ENCODE data around the gene ZBTB8A.
A peak's percentile ranks its signal among the peaks of the same experiment; 100 is the strongest.

The ZBTB8A gene

DNA sequence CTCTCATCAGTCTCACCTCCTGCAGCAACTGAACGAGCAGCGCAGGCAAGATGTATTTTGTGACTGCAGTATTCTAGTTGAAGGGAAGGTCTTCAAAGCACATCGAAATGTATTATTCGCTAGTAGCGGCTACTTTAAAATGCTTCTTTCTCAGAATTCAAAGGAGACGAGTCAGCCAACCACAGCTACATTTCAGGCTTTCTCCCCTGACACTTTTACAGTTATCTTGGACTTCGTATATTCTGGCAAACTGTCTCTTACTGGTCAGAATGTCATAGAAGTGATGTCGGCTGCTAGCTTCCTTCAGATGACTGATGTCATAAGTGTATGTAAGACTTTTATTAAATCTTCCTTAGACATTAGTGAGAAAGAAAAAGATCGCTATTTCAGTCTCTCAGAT, 53.7 kb downstream of the ZBTB8A start:
- H2BK120ac ChIP-seq (ENCODE audit: low read depth, low read length), result no peak overlapping the region
- no peak overlapping the region for H3K4me2 ChIP-seq (ENCODE audit: low read length, poor library complexity, severe bottlenecking)
- peaks cover 0 to 22% of the 10 kb centered on the region in 2 experiments for H3K36me3 ChIP-seq (ENCODE audit: control insufficient read depth in 1 of 2, insufficient read depth in 2 of 2, low read depth in 1 of 2, low read length in 2 of 2)
- H2AFZ ChIP-seq (ENCODE audit: low read depth, low read length), result no peak overlapping the region
- no peaks in the 10 kb centered on the region for H3K9me3 ChIP-seq (ENCODE audit: control insufficient read depth, low read length)
- no peaks in the 10 kb centered on the region for H3K4me1 ChIP-seq (ENCODE audit: control insufficient read depth, insufficient read depth, low read depth, low read length)
- no peak overlapping the region for H4K91ac ChIP-seq (ENCODE audit: low read length)
- no peak overlapping the region for H3K4me3 ChIP-seq (ENCODE audit: insufficient read depth in 1 of 2, low read depth in 1 of 2, low read length in 2 of 2)
- 90% methylated on average over 9 of the region's 9 CpGs for WGBS
- no peak overlapping the region for H2BK12ac ChIP-seq (ENCODE audit: low read length in 2 of 2)
- H2BK15ac ChIP-seq (ENCODE audit: low read depth, poor library complexity, severe bottlenecking), result no peak overlapping the region
- no peak overlapping the region for H3K18ac ChIP-seq (ENCODE audit: low read depth in 1 of 2, low read length in 2 of 2)
- no peak overlapping the region for H2AK5ac ChIP-seq (ENCODE audit: low read length, severe bottlenecking)
- H3K27me3 ChIP-seq (ENCODE audit: control insufficient read depth in 1 of 2, insufficient read depth in 1 of 2, low read length in 2 of 2), result no peaks in the 10 kb centered on the region
- no peak overlapping the region for H4K8ac ChIP-seq (ENCODE audit: low read length)
- H3K79me1 ChIP-seq (replicated peaks; ENCODE audit: low read length, poor library complexity, severe bottlenecking), result no peaks in the 10 kb centered on the region
- H3K23ac ChIP-seq (ENCODE audit: low read length in 2 of 2), result no peak overlapping the region
- DNase-seq, result peak; percentile 9
- H3K4ac ChIP-seq (ENCODE audit: low read depth in 1 of 2, low read length in 2 of 2), result no peak overlapping the region
- H2BK5ac ChIP-seq (ENCODE audit: low read depth, low read length, poor library complexity, severe bottlenecking), result no peak overlapping the region
- no peak overlapping the region for H3K27ac ChIP-seq (ENCODE audit: low read length, poor library complexity, severe bottlenecking)
- no peak overlapping the region for H3K9ac ChIP-seq (ENCODE audit: low read length)
- no peak overlapping the region for H3K14ac ChIP-seq (ENCODE audit: low read length in 2 of 2)

DNA sequence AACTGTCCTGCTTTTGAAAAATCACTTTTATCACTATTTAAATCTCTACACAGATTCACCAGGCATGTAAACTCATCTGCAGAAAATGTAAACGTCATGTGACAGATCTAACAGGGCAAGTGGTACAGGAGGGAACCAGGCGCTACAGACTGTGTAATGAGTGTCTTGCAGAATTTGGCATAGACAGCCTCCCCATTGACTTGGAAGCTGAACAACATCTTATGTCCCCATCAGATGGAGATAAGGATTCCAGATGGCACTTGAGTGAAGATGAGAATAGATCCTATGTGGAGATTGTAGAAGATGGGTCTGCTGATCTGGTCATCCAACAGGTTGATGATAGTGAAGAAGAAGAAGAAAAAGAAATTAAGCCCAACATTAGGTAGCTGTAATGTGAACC, 60.8 kb downstream of the ZBTB8A start:
- Histone ChIP-seq H3K36me3 (ENCODE audit: control insufficient read depth in 1 of 2, insufficient read depth in 2 of 2, low read depth in 1 of 2, low read length in 2 of 2) (peaks cover 0 to 18% of the 10 kb centered on the region in 2 experiments), H3K27ac (ENCODE audit: low read length, poor library complexity, severe bottlenecking) (no peak overlapping the region), H3K18ac (ENCODE audit: low read depth in 1 of 2, low read length in 2 of 2) (no peak overlapping the region), H3K4me1 (ENCODE audit: control insufficient read depth, insufficient read depth, low read depth, low read length) (no peaks in the 10 kb centered on the region), H2BK15ac (ENCODE audit: low read depth, poor library complexity, severe bottlenecking) (no peak overlapping the region), H3K27me3 (ENCODE audit: control insufficient read depth in 1 of 2, insufficient read depth in 1 of 2, low read length in 2 of 2) (no peaks in the 10 kb centered on the region), H3K23ac (ENCODE audit: low read length in 2 of 2) (no peak overlapping the region), H3K79me1 (replicated peaks; ENCODE audit: low read length, poor library complexity, severe bottlenecking) (no peaks in the 10 kb centered on the region), H2AFZ (ENCODE audit: low read depth, low read length) (no peak overlapping the region), H2AK5ac (ENCODE audit: low read length, severe bottlenecking) (no peak overlapping the region), H2BK12ac (ENCODE audit: low read length in 2 of 2) (no peak overlapping the region), H2BK5ac (ENCODE audit: low read depth, low read length, poor library complexity, severe bottlenecking) (no peak overlapping the region), H4K8ac (ENCODE audit: low read length) (no peak overlapping the region), H3K4me2 (ENCODE audit: low read length, poor library complexity, severe bottlenecking) (no peak overlapping the region), H3K14ac (ENCODE audit: low read length in 2 of 2) (no peak overlapping the region), H4K91ac (ENCODE audit: low read length) (no peak overlapping the region), H3K4me3 (ENCODE audit: insufficient read depth in 1 of 2, low read depth in 1 of 2, low read length in 2 of 2) (no peak overlapping the region), H3K9me3 (ENCODE audit: control insufficient read depth, low read length) (no peaks in the 10 kb centered on the region), H3K9ac (ENCODE audit: low read length) (no peak overlapping the region), H3K4ac (ENCODE audit: low read depth in 1 of 2, low read length in 2 of 2) (no peak overlapping the region), H2BK120ac (ENCODE audit: low read depth, low read length) (no peak overlapping the region)
- 100% methylated on average over 2 of the region's 2 CpGs for WGBS
- DNase-seq, result no peak

DNA sequence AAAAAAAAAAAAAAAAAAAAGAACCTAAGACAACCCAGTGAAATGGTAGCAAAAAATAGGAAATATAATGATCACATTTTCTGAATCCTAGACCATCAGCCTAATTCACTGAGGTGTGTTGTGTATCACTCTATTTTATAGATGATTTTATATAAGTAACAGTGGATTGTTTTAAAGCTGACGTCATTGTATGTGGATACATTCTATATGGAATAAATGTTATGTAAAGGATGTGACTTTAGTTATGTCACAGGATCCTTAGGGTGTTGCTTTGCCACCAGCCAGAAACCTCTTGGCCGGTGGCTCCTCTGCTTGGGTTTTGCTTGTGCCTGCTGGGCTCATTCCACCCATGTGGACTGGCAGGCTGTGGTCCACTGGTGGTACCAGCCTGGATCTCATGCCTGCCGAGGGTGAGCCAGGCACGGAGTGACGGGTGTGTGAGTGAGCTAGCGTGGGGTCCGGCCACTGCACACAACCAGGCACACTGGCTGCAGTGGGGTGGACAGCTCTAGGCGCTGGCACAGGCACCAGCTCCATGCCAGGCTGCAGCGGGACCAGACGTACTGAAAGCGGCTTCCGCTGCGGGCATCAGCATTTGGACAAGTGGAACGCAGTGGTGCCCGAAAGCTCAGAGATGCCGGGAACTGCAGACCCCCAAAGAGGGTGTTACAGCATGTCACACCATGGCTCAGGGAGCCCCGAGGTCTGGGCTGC, 66.6 kb downstream of the ZBTB8A start:
- no peak overlapping the region for H3K23ac ChIP-seq (ENCODE audit: low read length in 2 of 2)
- H3K4me1 ChIP-seq (ENCODE audit: control insufficient read depth, insufficient read depth, low read depth, low read length), result no peaks in the 10 kb centered on the region
- no peak overlapping the region for H2AFZ ChIP-seq (ENCODE audit: low read depth, low read length)
- H2BK120ac ChIP-seq (ENCODE audit: low read depth, low read length), result no peak overlapping the region
- no peak overlapping the region for H3K27ac ChIP-seq (ENCODE audit: low read length, poor library complexity, severe bottlenecking)
- no peak overlapping the region for H3K9ac ChIP-seq (ENCODE audit: low read length)
- no peak overlapping the region for H3K4me3 ChIP-seq (ENCODE audit: insufficient read depth in 1 of 2, low read depth in 1 of 2, low read length in 2 of 2)
- H2BK15ac ChIP-seq (ENCODE audit: low read depth, poor library complexity, severe bottlenecking), result no peak overlapping the region
- H3K79me1 ChIP-seq (replicated peaks; ENCODE audit: low read length, poor library complexity, severe bottlenecking), result no peaks in the 10 kb centered on the region
- H3K36me3 ChIP-seq (ENCODE audit: control insufficient read depth in 1 of 2, insufficient read depth in 2 of 2, low read depth in 1 of 2, low read length in 2 of 2), result peaks cover 10 to 17% of the 10 kb centered on the region in 2 experiments
- no peak overlapping the region for H3K14ac ChIP-seq (ENCODE audit: low read length in 2 of 2)
- H2BK5ac ChIP-seq (ENCODE audit: low read depth, low read length, poor library complexity, severe bottlenecking), result no peak overlapping the region
- H3K4me2 ChIP-seq (ENCODE audit: low read length, poor library complexity, severe bottlenecking), result no peak overlapping the region
- no peak overlapping the region for H3K18ac ChIP-seq (ENCODE audit: low read depth in 1 of 2, low read length in 2 of 2)
- no peak overlapping the region for H2BK12ac ChIP-seq (ENCODE audit: low read length in 2 of 2)
- H3K4ac ChIP-seq (ENCODE audit: low read depth in 1 of 2, low read length in 2 of 2), result no peak overlapping the region
- H3K9me3 ChIP-seq (ENCODE audit: control insufficient read depth, low read length), result no peaks in the 10 kb centered on the region
- H4K91ac ChIP-seq (ENCODE audit: low read length), result no peak overlapping the region
- no peak for DNase-seq
- 98% methylated on average over 17 of the region's 17 CpGs for WGBS
- H4K8ac ChIP-seq (ENCODE audit: low read length), result no peak overlapping the region
- H2AK5ac ChIP-seq (ENCODE audit: low read length, severe bottlenecking), result no peak overlapping the region
- H3K27me3 ChIP-seq (ENCODE audit: control insufficient read depth in 1 of 2, insufficient read depth in 1 of 2, low read length in 2 of 2), result no peaks in the 10 kb centered on the region

DNA sequence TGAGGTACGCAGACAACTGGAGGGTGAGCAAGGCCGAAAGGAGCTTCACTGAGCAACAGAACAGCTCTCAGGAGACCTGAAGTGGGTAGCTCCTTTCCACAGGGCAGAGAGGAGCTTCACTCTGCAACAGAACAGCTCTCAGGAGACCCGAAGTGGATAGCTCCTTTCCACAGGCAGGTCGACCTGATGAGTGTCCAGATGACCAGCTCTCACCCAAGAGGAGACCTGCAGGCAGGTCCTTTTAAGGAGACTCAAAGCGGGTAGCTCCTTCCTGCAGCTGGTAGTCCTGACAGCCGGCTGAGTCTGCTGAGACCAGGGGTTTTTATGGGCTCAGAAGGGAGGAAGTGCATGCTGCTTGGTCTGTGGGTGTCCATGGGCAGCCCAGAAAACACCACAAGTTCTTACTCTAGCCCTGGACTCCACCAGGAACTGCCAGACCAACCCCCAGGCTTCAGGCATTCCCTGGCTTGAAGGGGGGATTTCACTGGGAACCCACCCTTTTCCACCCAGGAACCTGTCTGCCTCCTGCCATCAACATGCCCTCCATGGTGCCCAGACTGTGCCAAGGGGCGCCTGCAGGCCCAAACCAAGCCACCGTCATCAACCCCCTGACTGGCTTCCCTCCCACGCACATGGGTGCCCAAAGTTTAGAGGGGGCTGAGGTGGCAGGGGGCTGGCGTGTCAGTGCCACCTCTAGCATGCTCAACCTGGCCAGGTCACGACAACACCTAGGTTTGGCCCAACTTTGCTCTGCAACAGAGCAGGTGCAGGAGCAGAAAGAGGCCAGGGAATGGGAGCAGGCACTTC, 67.5 kb downstream of the ZBTB8A start:
- Histone ChIP-seq H3K9ac (ENCODE audit: low read length) (no peak overlapping the region), H3K18ac (ENCODE audit: low read depth in 1 of 2, low read length in 2 of 2) (peak overlapping the region in 1 of 2 experiments; percentile 16), H2BK120ac (ENCODE audit: low read depth, low read length) (no peak overlapping the region), H3K4me2 (ENCODE audit: low read length, poor library complexity, severe bottlenecking) (no peak overlapping the region), H4K91ac (ENCODE audit: low read length) (no peak overlapping the region), H3K36me3 (ENCODE audit: control insufficient read depth in 1 of 2, insufficient read depth in 2 of 2, low read depth in 1 of 2, low read length in 2 of 2) (peaks cover 10 to 17% of the 10 kb centered on the region in 2 experiments), H2BK5ac (ENCODE audit: low read depth, low read length, poor library complexity, severe bottlenecking) (no peak overlapping the region), H3K4ac (ENCODE audit: low read depth in 1 of 2, low read length in 2 of 2) (no peak overlapping the region), H2BK15ac (ENCODE audit: low read depth, poor library complexity, severe bottlenecking) (peak overlapping the region; percentile 40), H3K23ac (ENCODE audit: low read length in 2 of 2) (no peak overlapping the region), H3K4me1 (ENCODE audit: control insufficient read depth, insufficient read depth, low read depth, low read length) (no peaks in the 10 kb centered on the region), H2AK5ac (ENCODE audit: low read length, severe bottlenecking) (no peak overlapping the region), H3K27me3 (ENCODE audit: control insufficient read depth in 1 of 2, insufficient read depth in 1 of 2, low read length in 2 of 2) (no peaks in the 10 kb centered on the region), H3K9me3 (ENCODE audit: control insufficient read depth, low read length) (no peaks in the 10 kb centered on the region), H2BK12ac (ENCODE audit: low read length in 2 of 2) (no peak overlapping the region), H3K27ac (ENCODE audit: low read length, poor library complexity, severe bottlenecking) (no peak overlapping the region), H3K4me3 (ENCODE audit: insufficient read depth in 1 of 2, low read depth in 1 of 2, low read length in 2 of 2) (no peak overlapping the region), H2AFZ (ENCODE audit: low read depth, low read length) (no peak overlapping the region), H3K14ac (ENCODE audit: low read length in 2 of 2) (peak overlapping the region in 1 of 2 experiments; percentile 5), H4K8ac (ENCODE audit: low read length) (no peak overlapping the region), H3K79me1 (replicated peaks; ENCODE audit: low read length, poor library complexity, severe bottlenecking) (no peaks in the 10 kb centered on the region)
- WGBS, result 97% methylated on average over 9 of the region's 11 CpGs
- no peak for DNase-seq
